Osteocyte (in vitro differentiated cells): ENCODE measurements around the gene HDAC1. TPM values are rescaled to one million over a fixed set of nuclear protein-coding genes. Genes with fewer than 3 reads are reported as not detected.

Source experiments
- DNase-seq: peaks from one replicate; pipeline ENCODE4 v3.0.0; 2021; ENCODE audit warnings: mixed read lengths; ENCODE audit not compliant: unreplicated experiment; ENCODE audit errors: extremely low spot score
- H3K27ac Mint-ChIP-seq: one replicate; pipeline ENCODE4 v1.8.0; 2021; ENCODE audit warnings: mild to moderate bottlenecking, mixed read lengths; ENCODE audit not compliant: unreplicated experiment
- H3K27me3 Mint-ChIP-seq: one replicate; pipeline ENCODE4 v1.8.0; 2021; ENCODE audit warnings: mixed read lengths; ENCODE audit not compliant: unreplicated experiment
- H3K36me3 Mint-ChIP-seq: one replicate; pipeline ENCODE4 v1.8.0; 2021; ENCODE audit warnings: mixed read lengths; ENCODE audit not compliant: unreplicated experiment
- H3K4me1 Mint-ChIP-seq: one replicate; pipeline ENCODE4 v1.8.0; 2021; ENCODE audit warnings: mixed read lengths; ENCODE audit not compliant: unreplicated experiment
- H3K4me3 Mint-ChIP-seq: one replicate; pipeline ENCODE4 v1.8.0; 2021; ENCODE audit warnings: mild to moderate bottlenecking, moderate library complexity, mixed read lengths; ENCODE audit not compliant: unreplicated experiment
- H3K9me3 Mint-ChIP-seq: one replicate; pipeline ENCODE4 v1.8.0; 2021; ENCODE audit warnings: mixed read lengths; ENCODE audit not compliant: unreplicated experiment
- total RNA-seq: library from RNA; stranded (reverse); gene quantifications from 2 replicates; pipeline ENCODE4 v1.2.1, GENCODE V29; 2021
- TF ChIP-seq, protein P1 (sequence below): fragments of 200-600 bp; sonication (generic); IDR thresholded peaks from 2 replicates; pipeline ENCODE4 v1.5.0; 2021; ENCODE audit warnings: antibody characterized with exemption, mild to moderate bottlenecking, moderate library complexity

The HDAC1 gene
- total RNA-seq, 1 donor from 2014 or later: 79.2 TPM

DNA sequence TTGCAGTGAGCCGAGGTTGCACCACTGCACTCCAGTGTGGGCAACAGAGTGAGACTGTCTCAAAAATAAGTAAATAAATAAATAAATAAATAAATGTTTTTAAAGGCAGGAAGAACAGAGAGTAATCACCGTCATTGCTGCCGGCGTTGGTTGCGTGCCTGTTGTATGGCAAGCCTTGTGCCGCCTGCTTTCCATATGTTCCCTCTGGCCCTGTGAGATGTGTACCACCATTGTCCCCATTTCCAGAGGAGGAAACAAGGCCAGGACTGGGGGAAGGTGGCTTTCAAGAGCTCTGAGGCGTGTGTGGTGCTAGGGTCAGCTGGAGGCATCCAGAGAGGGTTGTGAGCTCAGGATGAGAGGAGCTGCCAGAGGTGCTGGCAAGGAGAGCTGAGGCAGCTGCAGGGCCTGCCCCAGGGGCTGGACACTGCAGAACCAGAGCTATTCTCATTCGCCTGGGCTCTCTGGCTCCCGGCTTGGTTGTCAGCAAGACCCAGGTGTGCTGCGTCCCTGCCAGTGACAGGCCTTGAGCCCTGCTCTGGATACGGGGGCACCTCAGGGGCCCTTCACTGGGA is 49.4 kb downstream of the HDAC1 start:
- H3K9me3 Mint-ChIP-seq: no peaks in the 10 kb centered on the region
- no peak for DNase-seq
- H3K36me3 Mint-ChIP-seq: no peaks in the 10 kb centered on the region
- peaks cover 13% of the 10 kb centered on the region for H3K4me1 Mint-ChIP-seq
- no peak overlapping the region for H3K4me3 Mint-ChIP-seq
- TF ChIP-seq, protein P1, sequence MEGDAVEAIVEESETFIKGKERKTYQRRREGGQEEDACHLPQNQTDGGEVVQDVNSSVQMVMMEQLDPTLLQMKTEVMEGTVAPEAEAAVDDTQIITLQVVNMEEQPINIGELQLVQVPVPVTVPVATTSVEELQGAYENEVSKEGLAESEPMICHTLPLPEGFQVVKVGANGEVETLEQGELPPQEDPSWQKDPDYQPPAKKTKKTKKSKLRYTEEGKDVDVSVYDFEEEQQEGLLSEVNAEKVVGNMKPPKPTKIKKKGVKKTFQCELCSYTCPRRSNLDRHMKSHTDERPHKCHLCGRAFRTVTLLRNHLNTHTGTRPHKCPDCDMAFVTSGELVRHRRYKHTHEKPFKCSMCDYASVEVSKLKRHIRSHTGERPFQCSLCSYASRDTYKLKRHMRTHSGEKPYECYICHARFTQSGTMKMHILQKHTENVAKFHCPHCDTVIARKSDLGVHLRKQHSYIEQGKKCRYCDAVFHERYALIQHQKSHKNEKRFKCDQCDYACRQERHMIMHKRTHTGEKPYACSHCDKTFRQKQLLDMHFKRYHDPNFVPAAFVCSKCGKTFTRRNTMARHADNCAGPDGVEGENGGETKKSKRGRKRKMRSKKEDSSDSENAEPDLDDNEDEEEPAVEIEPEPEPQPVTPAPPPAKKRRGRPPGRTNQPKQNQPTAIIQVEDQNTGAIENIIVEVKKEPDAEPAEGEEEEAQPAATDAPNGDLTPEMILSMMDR: no peak
- no peak overlapping the region for H3K27ac Mint-ChIP-seq
- no peaks in the 10 kb centered on the region for H3K27me3 Mint-ChIP-seq

DNA sequence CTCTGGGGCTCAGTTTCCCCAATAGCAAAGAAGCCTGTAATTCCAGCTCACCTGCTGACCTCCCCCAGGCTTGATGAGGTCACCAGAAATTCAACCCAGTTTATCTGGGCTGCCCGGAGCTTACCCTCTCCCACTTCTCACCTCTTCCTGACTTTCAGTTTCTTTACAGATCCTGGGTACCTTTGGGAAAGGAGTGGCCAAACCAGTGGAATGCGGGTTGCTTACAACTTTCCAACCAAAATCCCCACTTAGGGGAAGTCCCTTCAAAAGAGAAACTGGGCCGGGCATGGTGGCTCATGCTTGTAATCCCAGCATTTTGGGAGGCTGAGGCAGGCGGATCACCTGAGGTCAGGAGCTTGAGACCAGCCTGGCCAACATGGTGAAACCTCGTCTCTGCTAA is 50.1 kb downstream of the HDAC1 start:
- TF ChIP-seq, protein P1: no peak
- H3K27ac Mint-ChIP-seq: no peak overlapping the region
- H3K9me3 Mint-ChIP-seq: no peaks in the 10 kb centered on the region
- H3K4me3 Mint-ChIP-seq: no peak overlapping the region
- no peaks in the 10 kb centered on the region for H3K36me3 Mint-ChIP-seq
- H3K27me3 Mint-ChIP-seq: no peaks in the 10 kb centered on the region
- no peak for DNase-seq
- H3K4me1 Mint-ChIP-seq: peaks cover 10% of the 10 kb centered on the region

DNA sequence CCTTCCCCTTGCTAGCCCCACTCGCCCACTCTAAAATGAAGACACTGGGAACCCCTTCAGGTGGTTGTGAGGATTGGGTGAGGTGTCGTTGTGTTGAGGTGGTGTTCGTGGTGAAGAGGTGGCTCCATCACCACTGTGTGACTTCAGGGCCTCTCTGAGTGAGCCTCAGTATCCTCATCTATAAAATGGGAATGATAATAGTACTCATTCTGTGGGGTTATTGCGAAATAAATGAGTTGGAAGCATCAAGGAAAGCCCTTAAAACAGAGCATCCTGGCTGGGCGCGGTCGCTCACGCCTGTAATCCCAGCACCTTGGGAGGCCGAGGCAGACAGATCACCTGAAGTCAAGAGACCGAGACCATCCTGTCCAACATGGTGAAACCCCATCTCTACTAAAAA is 50.8 kb downstream of the HDAC1 start:
- Mint-ChIP-seq H3K9me3 (no peaks in the 10 kb centered on the region), H3K27me3 (no peaks in the 10 kb centered on the region), H3K4me1 (peaks cover 2% of the 10 kb centered on the region), H3K36me3 (no peaks in the 10 kb centered on the region), H3K4me3 (no peak overlapping the region), H3K27ac (no peak overlapping the region)
- TF ChIP-seq, protein P1: no peak
- DNase-seq: no peak

DNA sequence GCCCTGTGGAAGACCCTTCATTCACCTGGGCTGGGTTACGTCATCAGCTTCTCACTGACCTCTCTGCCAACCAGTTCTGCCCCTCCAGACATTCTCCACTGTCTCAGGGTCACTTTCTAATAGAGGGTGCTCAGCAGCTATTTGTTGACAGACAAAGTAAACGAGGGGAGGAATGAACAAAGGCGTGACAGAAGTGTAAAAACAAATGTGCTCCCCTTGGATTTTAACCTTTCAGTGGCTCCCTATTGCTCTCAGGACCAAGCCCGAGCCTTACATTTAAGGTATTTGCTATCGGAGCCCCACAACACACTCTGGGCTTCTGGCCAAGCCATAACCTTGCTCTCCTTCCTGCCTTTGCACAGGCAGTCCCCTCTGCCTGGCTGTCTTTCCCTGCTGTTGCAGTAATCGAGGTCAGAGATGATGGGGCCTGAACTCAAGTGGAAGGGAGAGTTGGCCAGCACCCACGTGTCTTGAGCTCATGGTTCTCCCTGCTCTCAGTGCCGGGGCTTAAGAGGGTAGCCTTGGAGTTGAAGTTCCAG is 53.5 kb downstream of the HDAC1 start:
- H3K27ac Mint-ChIP-seq: no peak overlapping the region
- no peak for DNase-seq
- peaks cover 17% of the 10 kb centered on the region for H3K4me1 Mint-ChIP-seq
- no peaks in the 10 kb centered on the region for H3K9me3 Mint-ChIP-seq
- H3K27me3 Mint-ChIP-seq: no peaks in the 10 kb centered on the region
- no peak overlapping the region for H3K4me3 Mint-ChIP-seq
- no peaks in the 10 kb centered on the region for H3K36me3 Mint-ChIP-seq
- TF ChIP-seq, protein P1: no peak

DNA sequence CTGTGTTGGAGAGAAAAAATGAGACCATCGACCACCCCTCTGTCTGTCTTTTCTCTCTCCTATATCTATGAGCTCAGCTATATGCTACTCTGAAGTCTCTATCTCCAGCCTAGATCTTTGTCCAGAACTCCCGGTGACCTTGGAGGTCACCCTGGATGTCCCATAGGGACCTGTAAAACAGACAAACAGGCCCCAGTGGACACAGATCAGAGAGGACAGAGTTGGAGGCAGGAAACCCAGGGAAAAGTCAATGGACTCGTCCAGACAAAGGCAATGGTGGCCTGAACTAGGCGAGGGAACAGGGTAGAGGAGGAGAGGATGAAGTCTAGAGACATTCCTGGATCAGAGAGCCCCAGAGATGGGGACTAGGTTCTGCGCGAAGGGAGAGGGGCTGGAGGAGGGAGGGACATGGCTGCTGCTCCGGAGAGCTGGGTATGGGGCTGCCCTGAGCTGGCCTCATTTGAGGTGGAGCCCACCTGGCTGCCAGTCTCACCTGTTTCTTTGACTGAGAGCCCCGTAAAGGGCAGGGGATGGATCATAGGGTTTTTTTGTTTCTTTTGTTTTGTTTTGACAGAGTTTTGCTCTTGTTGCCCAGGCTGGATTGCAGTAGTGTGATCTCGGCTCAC is 54.8 kb downstream of the HDAC1 start:
- Mint-ChIP-seq H3K27me3 (no peaks in the 10 kb centered on the region), H3K36me3 (no peaks in the 10 kb centered on the region), H3K27ac (no peak overlapping the region), H3K9me3 (no peaks in the 10 kb centered on the region), H3K4me1 (peaks cover 25% of the 10 kb centered on the region), H3K4me3 (no peak overlapping the region)
- DNase-seq: no peak
- TF ChIP-seq, protein P1: no peak
